Islet precursor cell (in vitro differentiated cells): ENCODE measurements around the gene RSRC2.
"Not testable (repeated sequence)": the region's sequence is repeated elsewhere in the genome, so short reads cannot be mapped to it uniquely, and the experiment has no call there.

Source experiments
- DNase-seq: peaks from one replicate; pipeline ENCODE4 v3.0.0-alpha.2; 2018

The RSRC2 gene

GRCh38 chr12:122517877-122518276 is 8.9 kb downstream of the RSRC2 start:
- peak; percentile 80 for DNase-seq

DNA sequence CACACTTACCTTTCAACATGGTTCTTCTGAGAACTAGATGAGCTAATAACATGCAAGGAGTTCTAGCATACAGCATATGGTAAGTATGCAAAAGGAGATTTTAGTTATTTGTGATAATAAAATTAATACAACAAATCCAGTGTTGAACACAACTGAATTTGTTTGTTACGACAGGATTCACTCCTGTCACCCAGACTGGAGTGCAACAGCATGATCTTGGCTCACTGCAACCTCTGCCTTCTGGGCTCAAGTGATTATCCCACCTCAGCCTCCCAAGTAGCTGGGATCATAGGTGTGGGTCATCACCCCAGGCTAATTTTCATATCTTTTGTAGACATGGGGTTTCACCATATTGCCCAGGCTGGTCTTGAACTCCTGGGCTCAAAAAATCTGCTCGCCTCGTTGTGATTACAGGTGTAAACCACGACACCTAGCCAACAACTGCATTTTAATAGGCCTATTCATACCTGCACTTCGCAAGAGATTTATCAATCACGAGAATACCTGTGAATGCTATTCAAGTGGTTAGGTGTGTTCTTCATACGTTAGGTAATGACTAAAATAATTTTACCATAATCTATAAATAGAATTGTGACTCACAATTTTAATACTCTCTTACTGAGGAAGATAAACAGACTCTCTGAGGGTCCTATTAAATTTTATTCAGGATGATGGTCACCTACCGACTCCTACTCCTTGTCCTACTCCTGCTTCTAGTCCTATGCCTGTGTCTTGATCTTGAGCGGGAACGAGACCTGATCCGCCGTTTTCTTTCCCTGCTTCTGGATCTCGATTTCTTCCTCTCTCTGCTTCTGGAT is 10.0 kb downstream of the RSRC2 start:
- no peak for DNase-seq

DNA sequence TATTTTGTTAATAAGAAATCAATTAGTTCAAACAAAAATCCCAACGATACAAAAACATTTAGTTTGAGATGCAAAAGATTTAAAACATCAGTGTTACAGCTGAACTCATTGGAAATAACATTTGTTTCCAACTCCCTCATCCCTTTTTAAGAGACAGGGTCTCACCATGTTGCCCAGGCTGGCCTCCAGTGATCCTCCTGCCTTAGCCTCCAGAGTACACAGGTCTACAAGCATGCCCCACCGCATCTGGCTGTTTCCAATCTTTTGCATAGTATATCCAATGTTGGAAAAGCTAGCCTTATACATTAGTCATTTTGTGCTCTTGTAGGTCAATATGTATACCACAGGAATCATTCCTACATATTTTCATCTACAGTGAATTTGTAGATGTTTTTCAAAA is 11.5 kb downstream of the RSRC2 start:
- DNase-seq, result no peak

DNA sequence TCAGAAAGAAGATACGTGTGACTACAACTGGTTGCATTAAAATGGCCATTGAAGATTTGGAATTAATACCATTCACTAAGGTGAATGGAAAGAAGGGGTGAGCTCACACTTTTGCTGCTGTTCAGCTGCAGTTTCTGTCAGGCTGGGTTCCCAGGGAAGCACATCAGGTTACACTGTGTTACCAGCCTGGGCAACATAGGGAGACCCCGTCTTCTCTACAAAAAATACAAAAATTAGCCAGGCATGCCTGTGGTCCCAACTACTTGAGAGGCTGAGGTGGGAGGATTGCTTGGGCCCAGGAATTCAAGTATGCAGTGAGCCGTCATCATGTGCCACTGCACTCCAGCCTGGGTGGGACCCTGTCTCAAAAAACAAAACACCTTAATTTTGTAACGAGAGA is 13.1 kb downstream of the RSRC2 start:
- DNase-seq, result no peak

DNA sequence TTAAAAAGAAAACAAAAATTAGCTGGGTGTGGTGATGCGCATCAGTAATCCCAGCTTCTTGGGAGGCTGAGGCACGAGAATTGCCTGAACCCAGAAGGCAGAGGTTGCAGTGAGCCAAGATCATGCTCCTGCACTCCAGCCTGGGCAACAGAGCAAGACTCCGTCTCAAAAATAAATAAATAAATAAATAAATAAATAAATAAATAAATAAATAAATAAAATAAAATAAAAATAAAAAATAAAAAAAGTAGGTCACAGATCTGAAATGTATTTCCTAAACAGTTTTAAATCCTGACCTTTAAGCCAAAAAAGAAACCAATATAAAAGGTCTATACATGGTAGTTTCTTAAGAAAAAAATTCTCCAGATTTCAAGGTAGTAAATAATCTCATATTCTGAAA is 13.7 kb downstream of the RSRC2 start:
- DNase-seq, result not testable (repeated sequence)

DNA sequence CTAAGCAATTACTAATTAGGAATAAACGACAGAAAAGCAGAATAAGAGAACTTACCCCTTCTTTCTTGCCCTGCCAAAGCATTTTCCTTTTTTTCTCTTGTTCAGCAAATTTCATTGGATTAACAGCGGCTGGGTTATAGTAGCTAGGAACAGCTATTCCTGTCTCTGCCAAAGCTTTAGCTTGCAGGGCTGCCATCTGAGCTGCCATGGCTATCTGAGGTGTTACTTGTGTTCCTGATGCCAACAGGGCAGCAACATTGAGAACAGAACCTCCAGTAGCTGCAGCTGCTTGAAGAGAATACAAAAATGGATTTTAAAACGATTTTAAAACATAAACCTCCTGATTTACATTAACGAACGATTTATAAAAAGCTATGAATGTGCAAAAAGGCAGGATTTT is 18.6 kb downstream of the RSRC2 start:
- DNase-seq, result no peak

GRCh38 chr12:122506393-122506938 is 20.3 kb downstream of the RSRC2 start:
- no peak for DNase-seq

DNA sequence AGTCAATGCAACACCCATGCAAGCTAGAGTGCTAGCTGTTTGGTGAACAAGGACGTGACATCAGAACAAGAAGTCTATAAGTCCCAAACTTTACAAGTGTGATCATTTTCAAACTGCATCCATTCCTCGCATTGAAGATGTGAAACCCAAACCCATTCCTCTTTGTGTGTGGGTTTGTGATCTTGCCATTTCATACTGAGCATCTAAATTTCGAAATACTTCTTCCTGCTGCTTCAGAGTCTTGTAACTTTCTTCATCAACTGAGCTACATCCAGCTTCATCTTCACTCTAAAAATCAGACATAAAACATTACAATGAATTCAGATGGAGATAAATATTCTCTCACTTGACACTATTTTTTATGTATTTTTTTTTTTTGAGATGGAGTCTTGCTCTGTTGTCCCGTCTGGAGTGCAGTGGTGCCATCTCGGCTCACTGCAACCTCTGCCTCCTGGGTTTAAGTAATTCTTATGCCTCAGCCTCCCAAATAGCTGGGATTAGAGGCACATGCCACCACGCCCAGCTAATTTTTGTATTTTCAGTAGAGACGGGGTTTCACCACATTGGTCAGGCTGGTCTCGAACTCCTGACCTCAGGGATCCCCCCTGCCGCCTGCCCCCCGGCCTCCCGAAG is 21.2 kb downstream of the RSRC2 start:
- no peak for DNase-seq

GRCh38 chr12:122503783-122504590 is 22.7 kb downstream of the RSRC2 start:
- no peak for DNase-seq

- no peak for DNase-seq
Measured at GRCh38 chr12:122503147-122503751, 23.5 kb downstream of the RSRC2 start.

- DNase-seq, result no peak
Measured at GRCh38 chr12:122501489-122501989, 25.2 kb downstream of the RSRC2 start.

GRCh38 chr12:122500685-122501488 is 25.8 kb downstream of the RSRC2 start, which contains the start of gene ZCCHC8:
TSS of gene ZCCHC8 (minus strand) at chr12:122500932. CDS start at chr12:122500840, 92 bp downstream.
- DNase-seq, result peak; percentile 100

DNA sequence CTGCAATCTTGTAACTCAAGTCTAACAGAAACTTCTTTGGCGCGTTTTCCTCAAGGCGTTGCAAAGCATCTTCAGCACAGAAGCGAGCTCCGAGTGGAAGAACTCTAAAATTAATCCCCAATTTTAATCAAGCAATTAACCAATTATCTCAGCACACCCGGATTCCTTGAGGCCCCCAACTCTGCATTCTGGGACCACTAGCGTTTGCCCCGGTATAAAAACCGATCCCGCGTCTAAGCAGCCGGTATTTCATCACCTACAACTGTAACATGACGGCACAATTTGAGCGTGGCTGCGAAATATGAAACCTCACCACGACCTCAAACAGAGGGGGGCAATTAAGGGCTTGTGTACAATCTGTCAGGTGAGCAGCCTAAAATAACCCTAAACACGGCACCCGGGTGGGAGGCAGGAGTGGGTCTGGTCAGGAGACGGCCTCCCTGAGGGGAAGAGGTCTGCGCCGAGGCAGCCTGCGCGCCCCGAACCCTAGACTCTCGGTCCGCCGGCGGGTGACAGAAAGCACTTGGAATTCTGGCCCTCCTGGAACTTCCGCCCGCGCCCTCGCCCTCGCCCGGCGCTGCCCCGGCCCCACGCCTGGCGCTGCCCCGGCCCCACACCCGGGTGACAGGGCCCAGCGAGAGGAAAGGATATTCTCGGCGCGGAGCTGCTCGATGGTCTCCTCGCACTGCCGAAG is 26.6 kb downstream of the RSRC2 start:
- DNase-seq, result peak; percentile 86

DNA sequence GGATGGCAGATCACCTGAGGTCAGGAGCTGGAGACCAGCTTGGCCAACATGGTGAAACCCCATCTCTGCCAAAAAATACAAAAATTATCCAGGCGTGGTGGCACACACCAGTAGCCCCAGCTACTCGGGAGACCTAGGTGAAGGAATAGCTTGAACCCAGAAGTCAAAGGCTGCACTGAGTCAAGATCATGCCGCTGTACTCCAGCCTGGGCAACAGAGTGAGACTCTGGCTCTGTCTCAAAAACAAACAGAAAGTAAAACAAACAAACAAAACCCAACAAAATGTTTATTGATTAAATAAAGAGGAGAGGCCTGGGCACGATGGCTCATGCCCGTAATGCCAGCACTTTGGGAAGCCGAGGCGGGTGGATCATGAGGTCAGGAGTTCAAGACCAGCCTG is 31.5 kb downstream of the RSRC2 start:
- DNase-seq, result no peak

DNA sequence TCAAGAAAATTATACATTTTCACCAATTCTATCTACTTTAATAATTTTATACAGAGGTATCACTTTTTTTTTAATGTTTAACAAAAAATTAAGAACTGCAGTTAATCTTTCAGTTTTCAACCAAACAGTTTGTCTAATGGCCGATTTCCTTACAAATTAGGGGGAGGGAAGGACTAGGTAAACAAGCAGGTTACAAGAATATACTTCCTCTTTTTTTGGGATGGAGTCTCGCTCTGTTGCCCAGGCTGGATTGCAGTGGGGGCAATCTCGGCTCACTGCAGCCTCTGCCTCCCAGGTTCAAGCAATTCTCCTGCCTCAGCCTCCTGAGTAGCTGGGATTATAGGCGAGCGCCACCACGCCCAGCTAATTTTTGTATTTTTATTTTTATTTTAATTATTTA is 33.5 kb downstream of the RSRC2 start:
- DNase-seq, result not testable (repeated sequence)

DNA sequence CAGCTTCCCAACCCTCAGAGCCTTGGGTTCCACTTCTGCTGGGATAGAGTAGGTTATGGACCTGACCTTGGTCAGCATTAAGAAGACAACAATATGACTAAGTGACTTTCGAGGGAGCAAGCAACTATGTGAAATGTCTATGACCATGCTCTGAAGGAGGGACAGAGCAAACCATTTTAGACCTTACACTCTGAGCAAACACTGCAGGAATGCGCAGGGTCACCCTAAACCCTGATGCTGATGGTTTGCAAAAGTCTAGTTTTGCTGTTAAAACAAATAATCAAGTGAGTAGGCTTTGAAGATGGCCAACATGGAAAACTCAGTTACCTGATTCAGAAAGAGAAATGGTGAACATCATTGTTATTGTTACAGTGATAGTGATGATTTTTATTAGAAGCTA is 34.7 kb downstream of the RSRC2 start:
- no peak for DNase-seq

DNA sequence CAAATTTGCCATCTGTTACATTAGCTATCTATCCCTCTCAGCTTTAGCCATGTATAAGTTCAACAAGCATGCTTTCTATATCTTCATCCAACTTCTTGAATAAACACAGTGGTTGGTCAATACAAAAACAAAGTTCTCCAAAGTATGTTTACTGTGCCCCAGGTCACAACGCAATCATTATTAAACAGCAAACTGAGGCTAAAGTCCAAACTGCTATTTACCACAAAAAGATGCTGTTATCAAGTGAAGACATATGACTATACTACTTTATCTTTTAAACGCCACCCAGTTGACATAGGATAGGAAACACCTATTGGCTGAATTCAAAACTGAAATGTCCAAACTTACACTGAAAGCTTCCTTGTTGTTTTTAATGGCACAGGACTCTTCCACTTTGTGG is 37.7 kb downstream of the RSRC2 start:
- DNase-seq, result no peak

DNA sequence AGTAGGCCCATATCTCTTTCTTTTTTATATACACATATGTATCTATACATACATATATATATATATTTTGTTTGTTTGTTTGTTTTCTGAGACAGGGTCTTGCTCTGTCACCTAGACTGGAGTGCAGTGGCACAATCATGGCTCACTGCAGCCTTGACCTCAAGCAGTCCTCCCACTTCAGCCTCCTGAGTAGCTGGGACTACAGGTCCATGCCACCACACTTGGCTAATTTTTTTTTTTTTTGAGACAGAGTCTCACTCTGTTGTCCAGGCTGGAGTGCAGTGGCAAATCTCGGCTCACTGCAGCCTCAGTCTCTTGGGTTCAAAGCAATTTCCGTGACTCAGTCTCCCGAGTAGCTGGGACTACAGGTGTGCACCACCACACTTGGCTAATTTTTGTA is 38.9 kb downstream of the RSRC2 start:
- DNase-seq, result not testable (repeated sequence)

DNA sequence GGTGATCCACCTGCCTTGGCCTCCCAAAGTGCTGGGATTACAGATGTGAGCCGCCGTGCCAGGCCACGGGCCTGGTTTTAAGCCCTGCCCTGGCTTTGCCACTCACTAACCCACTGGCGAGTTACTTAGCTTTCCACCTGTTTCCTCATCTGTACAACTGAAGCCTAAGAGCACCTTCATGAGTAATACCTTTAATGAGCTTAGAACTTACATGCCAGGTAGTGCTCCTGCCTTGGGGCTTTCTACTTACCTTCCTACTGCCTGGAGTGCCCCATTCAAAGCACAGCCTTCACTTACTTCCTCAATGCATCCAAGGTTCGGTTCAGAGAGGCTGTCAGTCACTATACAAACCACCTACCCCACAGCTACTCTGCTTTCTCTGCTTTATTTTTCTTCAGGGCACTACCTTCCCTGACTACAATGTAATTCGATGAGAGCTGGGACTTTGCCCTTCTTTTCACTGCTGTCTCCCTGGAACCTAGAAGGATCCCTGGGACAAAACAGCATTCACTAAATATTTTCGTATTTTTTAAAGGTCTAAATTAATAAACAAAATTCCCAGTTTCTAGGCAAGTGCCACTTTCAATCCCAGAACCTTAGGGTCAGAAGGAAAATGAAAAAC is 39.8 kb downstream of the RSRC2 start:
- DNase-seq, result no peak

- not testable (repeated sequence) for DNase-seq
Measured at GRCh38 chr12:122486360-122486759, 40.4 kb downstream of the RSRC2 start.

DNA sequence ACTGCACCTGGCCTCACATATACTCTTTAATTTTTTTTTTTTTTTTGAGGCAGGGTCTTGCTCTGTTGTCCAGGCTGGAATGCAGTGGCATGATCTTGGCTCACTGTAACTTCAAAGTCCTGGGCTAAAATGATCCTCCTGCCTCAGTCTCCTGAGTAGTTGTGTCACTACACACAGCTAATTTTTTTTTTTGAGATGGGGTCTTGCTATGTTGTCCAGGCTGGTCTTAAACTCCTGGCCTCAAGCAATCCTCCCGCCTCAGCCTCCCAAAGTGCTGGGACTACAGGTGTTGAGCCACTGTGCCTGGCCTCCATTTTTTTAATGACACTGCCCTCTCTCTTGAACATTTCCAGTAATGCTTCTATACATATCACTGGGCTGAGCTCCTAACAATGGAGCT is 42.4 kb downstream of the RSRC2 start:
- not testable (repeated sequence) for DNase-seq
